HG03457 (cell line): Measurements from ENCODE around the gene MCM9.
"Not testable (repeated sequence)": the region's sequence is repeated elsewhere in the genome, so short reads cannot be mapped to it uniquely, and the experiment has no call there.

Experiments
- ATAC-seq: cut with Tn5 transposase; IDR thresholded peaks from one replicate; pipeline ENCODE4 v1.9.1; 2021; ENCODE audit warnings: moderate number of reproducible peaks; ENCODE audit not compliant: unreplicated experiment

Gene MCM9

GRCh38 chr6:118869350-118869749 is 65.6 kb downstream of the MCM9 start:
- no peak for ATAC-seq

GRCh38 chr6:118868901-118869300 is 66.1 kb downstream of the MCM9 start:
- ATAC-seq = not testable (repeated sequence)

- no peak for ATAC-seq
Measured at GRCh38 chr6:118867181-118867580, 67.8 kb downstream of the MCM9 start.

GRCh38 chr6:118865100-118865391 is 69.9 kb downstream of the MCM9 start:
- ATAC-seq = no peak

GRCh38 chr6:118864341-118865099 is 70.4 kb downstream of the MCM9 start:
- no peak for ATAC-seq

GRCh38 chr6:118862443-118862842 is 72.5 kb downstream of the MCM9 start:
- no peak for ATAC-seq

- no peak for ATAC-seq
Measured at GRCh38 chr6:118860880-118861279, 74.1 kb downstream of the MCM9 start.

- no peak for ATAC-seq
Measured at GRCh38 chr6:118860363-118860762, 74.6 kb downstream of the MCM9 start.

GRCh38 chr6:118859517-118860064 is 75.4 kb downstream of the MCM9 start:
- ATAC-seq = peak; percentile 40

- ATAC-seq = no peak
Measured at GRCh38 chr6:118856301-118856700, 78.7 kb downstream of the MCM9 start.

GRCh38 chr6:118853408-118853807 is 81.6 kb downstream of the MCM9 start:
- ATAC-seq = no peak

GRCh38 chr6:118844915-118845314 is 90.0 kb downstream of the MCM9 start:
- no peak for ATAC-seq

- peak; percentile 97 for ATAC-seq
Measured at GRCh38 chr6:118843685-118844390, 91.1 kb downstream of the MCM9 start.

- ATAC-seq = no peak
Measured at GRCh38 chr6:118830691-118831090, 104.3 kb downstream of the MCM9 start.

GRCh38 chr6:118829817-118830478 is 105.0 kb downstream of the MCM9 start:
- ATAC-seq = no peak

- ATAC-seq = no peak
Measured at GRCh38 chr6:118826096-118826495, 108.9 kb downstream of the MCM9 start.

GRCh38 chr6:118825661-118826060 is 109.3 kb downstream of the MCM9 start:
- no peak for ATAC-seq

GRCh38 chr6:118815495-118815894 is 119.5 kb downstream of the MCM9 start:
- ATAC-seq = no peak

GRCh38 chr6:118813775-118814174 is 121.2 kb downstream of the MCM9 start:
- ATAC-seq = no peak

- ATAC-seq = no peak
Measured at GRCh38 chr6:118812970-118813369, 122.0 kb downstream of the MCM9 start.

- ATAC-seq = peak; percentile 91
Measured at GRCh38 chr6:118810420-118811027, 124.4 kb downstream of the MCM9 start.
